Measurements from ENCODE around the gene URI1. TPM values are rescaled to one million over a fixed set of nuclear protein-coding genes. Genes with fewer than 3 reads are reported as not detected.

The URI1 gene
- total and polyA plus RNA-seq, 11 donors = 10.9 to 53.7 (median 41.5) TPM

DNA sequence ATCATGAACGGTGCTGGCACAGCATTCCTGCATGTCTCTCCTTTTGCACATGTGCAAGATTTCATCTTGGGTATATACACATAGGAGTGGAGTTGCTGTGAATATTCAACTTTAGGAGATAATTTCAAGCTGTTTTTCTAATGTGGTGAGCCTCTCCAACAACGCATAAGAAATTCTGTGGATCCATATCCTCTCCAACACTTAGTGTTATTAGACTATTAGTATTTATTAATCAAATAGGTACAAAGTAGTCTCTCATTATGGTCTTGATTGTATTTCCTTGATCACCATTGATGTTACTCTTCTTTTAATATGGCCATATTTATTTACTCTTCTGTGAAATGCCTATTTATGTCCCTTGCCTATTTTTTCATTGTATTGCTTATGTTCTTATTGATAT, 114.5 kb downstream of the URI1 start:
- intact Hi-C loops (cut with DNase I) = no loop called here
- Histone ChIP-seq H3K27me3 (peaks cover 0 to 2% (median 0%) of the 10 kb centered on the region in 9 donors), H3K36me3 (no peaks in the 10 kb centered on the region), H3K4me3 (no peak overlapping the region), H3K27ac (no peak overlapping the region), H3K9me3 (peaks cover 0 to 7% (median 0%) of the 10 kb centered on the region in 12 donors), H3K4me1 (no peaks in the 10 kb centered on the region)
- 90 to 96% (median 93%) methylated on average over 2 of the region's 2 CpGs for WGBS, 4 donors
- no peak for ATAC-seq
- TF ChIP-seq, protein P1, sequence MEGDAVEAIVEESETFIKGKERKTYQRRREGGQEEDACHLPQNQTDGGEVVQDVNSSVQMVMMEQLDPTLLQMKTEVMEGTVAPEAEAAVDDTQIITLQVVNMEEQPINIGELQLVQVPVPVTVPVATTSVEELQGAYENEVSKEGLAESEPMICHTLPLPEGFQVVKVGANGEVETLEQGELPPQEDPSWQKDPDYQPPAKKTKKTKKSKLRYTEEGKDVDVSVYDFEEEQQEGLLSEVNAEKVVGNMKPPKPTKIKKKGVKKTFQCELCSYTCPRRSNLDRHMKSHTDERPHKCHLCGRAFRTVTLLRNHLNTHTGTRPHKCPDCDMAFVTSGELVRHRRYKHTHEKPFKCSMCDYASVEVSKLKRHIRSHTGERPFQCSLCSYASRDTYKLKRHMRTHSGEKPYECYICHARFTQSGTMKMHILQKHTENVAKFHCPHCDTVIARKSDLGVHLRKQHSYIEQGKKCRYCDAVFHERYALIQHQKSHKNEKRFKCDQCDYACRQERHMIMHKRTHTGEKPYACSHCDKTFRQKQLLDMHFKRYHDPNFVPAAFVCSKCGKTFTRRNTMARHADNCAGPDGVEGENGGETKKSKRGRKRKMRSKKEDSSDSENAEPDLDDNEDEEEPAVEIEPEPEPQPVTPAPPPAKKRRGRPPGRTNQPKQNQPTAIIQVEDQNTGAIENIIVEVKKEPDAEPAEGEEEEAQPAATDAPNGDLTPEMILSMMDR (IDR thresholded peaks at IDR 0.05) = no peak
- TF ChIP-seq POLR2A (IDR thresholded peaks at IDR 0.05) = no peak
- DNase-seq = no peak

DNA sequence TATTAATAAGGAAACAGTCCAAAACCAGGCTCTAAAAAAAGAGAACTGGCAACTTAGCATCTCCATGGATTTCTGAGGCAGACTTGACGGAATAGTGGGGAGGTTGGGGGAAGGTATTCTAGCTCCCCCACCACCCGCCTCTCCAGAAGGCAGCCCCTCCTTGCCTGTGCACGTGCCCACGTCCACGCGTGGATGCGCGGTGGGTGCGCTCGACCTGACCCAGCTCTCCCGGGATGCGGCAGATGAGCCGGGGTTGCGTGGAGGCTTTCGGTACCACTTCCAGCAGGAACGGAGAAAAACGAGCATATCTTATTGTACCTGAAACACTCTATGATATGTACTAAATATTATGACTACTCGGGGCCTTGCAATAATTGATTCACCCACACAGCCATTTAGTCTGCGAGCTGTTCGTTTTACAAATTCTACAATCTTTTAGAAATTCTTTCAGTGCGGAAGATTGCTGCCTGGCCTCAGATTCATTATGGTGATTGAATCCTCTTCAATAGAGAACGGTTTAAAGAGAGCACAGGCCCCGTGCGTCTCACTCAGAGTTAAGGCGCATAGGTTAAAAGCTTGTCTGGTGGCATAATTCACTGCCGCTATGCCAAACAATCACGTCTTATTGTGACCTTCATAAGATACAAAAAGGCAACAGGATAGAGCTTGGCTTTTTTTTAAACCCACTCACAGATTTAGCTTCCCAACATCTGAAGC, 117.9 kb downstream of the URI1 start:
- no peak overlapping the region for H3K4me3 ChIP-seq
- intact Hi-C loops (cut with DNase I) = no loop called here
- TF ChIP-seq, protein P1 (IDR thresholded peaks at IDR 0.05) = no peak
- no peak for TF ChIP-seq POLR2A (IDR thresholded peaks at IDR 0.05)
- no peaks in the 10 kb centered on the region for H3K36me3 ChIP-seq
- peaks cover 0 to 2% (median 0%) of the 10 kb centered on the region in 9 donors for H3K27me3 ChIP-seq
- no peak for DNase-seq
- no peak for ATAC-seq
- 89 to 93% (median 93%) methylated on average over 24 to 27 of the region's 27 CpGs for WGBS, 4 donors
- H3K4me1 ChIP-seq = no peaks in the 10 kb centered on the region
- H3K27ac ChIP-seq = no peak overlapping the region
- H3K9me3 ChIP-seq = peaks cover 0 to 7% (median 0%) of the 10 kb centered on the region in 12 donors

DNA sequence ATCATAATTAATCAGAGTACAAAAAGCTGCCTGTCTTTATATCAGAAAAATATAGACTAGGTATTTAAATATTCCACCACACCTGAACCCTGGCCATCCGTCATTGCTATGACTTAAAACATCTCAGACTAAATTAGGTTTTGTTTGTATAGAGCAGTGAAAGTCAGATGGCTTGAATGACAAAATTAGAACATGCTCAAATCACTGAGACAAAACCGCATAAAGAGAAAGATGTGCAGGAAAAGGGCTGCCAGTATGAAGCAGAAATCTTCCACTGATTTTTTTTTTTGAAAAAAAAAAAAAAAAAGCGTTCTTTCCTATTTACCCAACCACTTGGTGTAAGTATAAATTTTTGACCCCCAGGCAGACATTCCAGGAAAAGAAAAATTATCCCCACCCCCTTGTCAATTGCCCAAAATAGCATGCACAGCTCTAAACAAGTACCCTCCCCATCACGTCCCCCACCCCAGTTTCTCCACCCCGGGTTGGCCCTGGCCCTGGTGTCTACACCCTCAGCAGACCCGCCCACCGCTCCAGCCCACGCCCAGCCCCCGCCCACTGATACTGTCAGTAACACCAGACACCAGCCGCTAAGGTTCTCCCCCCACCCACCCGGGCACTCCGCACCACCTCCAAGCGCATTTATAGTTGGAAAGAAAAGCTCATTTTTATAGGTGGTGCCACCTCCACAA, 118.6 kb downstream of the URI1 start:
- ATAC-seq (no peak), DNase-seq (peak in 1 of 5 donors; percentile 13)
- 65 to 73% (median 70%) methylated on average over 13 of the region's 13 CpGs for WGBS, 4 donors
- intact Hi-C loops (cut with DNase I) = no loop called here
- Histone ChIP-seq H3K27ac (no peak overlapping the region), H3K27me3 (peaks cover 0 to 2% (median 0%) of the 10 kb centered on the region in 9 donors), H3K4me1 (no peaks in the 10 kb centered on the region), H3K4me3 (no peak overlapping the region), H3K9me3 (peaks cover 0 to 7% (median 0%) of the 10 kb centered on the region in 12 donors), H3K36me3 (no peaks in the 10 kb centered on the region)
- TF ChIP-seq, protein P1 (IDR thresholded peaks at IDR 0.05) = no peak
- no peak for TF ChIP-seq POLR2A (IDR thresholded peaks at IDR 0.05)
